Activated CD4-positive, alpha-beta T cell treated with anti-CD3 and anti-CD28 coated beads, Interleukin-2, amount 50 U/mL, for 4 hours (primary cell): Measurements from ENCODE around the gene RARRES2.
A peak's percentile ranks its signal among the peaks of the same experiment; 100 is the strongest.

Experiments
- DNase-seq, 2 experiments: peaks; one replicate each; pipeline ENCODE4 v3.0.0-alpha.2; 2020

Gene RARRES2

GRCh38 chr7:150376560-150376959 is 35.1 kb upstream of the RARRES2 start:
- DNase-seq = no peak

- DNase-seq = peak; percentile 31 to 36
Measured at GRCh38 chr7:150375662-150376521, 34.5 kb upstream of the RARRES2 start.

- DNase-seq = no peak
Measured at GRCh38 chr7:150374472-150374871, 33.0 kb upstream of the RARRES2 start.

GRCh38 chr7:150374026-150374425 is 32.6 kb upstream of the RARRES2 start:
- DNase-seq = no peak

- no peak for DNase-seq
Measured at GRCh38 chr7:150373049-150373801, 31.8 kb upstream of the RARRES2 start.

GRCh38 chr7:150372271-150373048 is 31.0 kb upstream of the RARRES2 start:
- DNase-seq = no peak

- no peak for DNase-seq
Measured at GRCh38 chr7:150371996-150372270, 30.5 kb upstream of the RARRES2 start.

- no peak for DNase-seq
Measured at GRCh38 chr7:150371131-150371995, 29.9 kb upstream of the RARRES2 start.

GRCh38 chr7:150370612-150371071 is 29.2 kb upstream of the RARRES2 start:
- no peak for DNase-seq

- no peak for DNase-seq
Measured at GRCh38 chr7:150369748-150370501, 28.5 kb upstream of the RARRES2 start.

GRCh38 chr7:150368884-150369747 is 27.7 kb upstream of the RARRES2 start:
- DNase-seq = peak; percentile 62 to 75

GRCh38 chr7:150368096-150368883 is 26.9 kb upstream of the RARRES2 start, which contains the start of gene REPIN1:
Gene REPIN1, plus strand, starts transcription at chr7:150368822. Its CDS starts 890 bp downstream, at chr7:150369712.
- DNase-seq = peak; percentile 67 to 75

GRCh38 chr7:150367677-150368095 is 26.3 kb upstream of the RARRES2 start:
- DNase-seq = no peak

- no peak for DNase-seq
Measured at GRCh38 chr7:150365673-150366398, 24.4 kb upstream of the RARRES2 start.

- no peak for DNase-seq
Measured at GRCh38 chr7:150365194-150365593, 23.8 kb upstream of the RARRES2 start.

GRCh38 chr7:150363872-150364271 is 22.4 kb upstream of the RARRES2 start:
- no peak for DNase-seq

GRCh38 chr7:150363370-150363769 is 21.9 kb upstream of the RARRES2 start:
- no peak for DNase-seq

- DNase-seq = no peak
Measured at GRCh38 chr7:150361807-150362621, 20.6 kb upstream of the RARRES2 start.
